A549 (cell line): ENCODE data around the gene TRDMT1. TPM values are rescaled to one million over a fixed set of nuclear protein-coding genes. Genes with fewer than 3 reads are reported as not detected.
A peak's percentile ranks its signal among the peaks of the same experiment; 100 is the strongest.

Experiments
- ATAC-seq, 2 experiments: fragments of 200-7000 bp in 1 of 2; fragments of >200 bp in 1 of 2; cut with Nextera tagmentation in 1 of 2; cut with Tn5 transposase in 1 of 2; 3 replicates each; pipeline versions ENCODE4 v1.8.0 to v1.9.1; 2018 to 2020; ENCODE audit warnings: mild to moderate bottlenecking in 1 of 2, moderate library complexity in 1 of 2
- CTCF ChIA-PET: fragments of 300-600 bp; sonication (Branson Sonifier 250); formaldehyde crosslinking; extraction: SDS; loops from one replicate; lab custom pipeline; 2021; ENCODE audit warnings: antibody characterized with exemption, inconsistent platforms; lab: Yijun Ruan, JAX
- POLR2A ChIA-PET: fragments of 350-600 bp; formaldehyde crosslinking; extraction: SDS; loops from one replicate; lab custom pipeline; 2021; ENCODE audit warnings: antibody characterized with exemption, inconsistent platforms; lab: Yijun Ruan, JAX
- DNase-seq, 2 experiments: peaks; one replicate each; pipeline versions ENCODE4 v3.0.0 to v3.0.0-alpha.2; 2011 to 2016; ENCODE audit warnings: low read depth in 1 of 2, low spot score in 1 of 2
- FAIRE-seq: peaks from 2 replicates; lab custom pipeline; 2011; peaks lifted over from hg19 to GRCh38; lab: Jason Lieb, UNC
- H3K27ac ChIP-seq, 2 experiments: fragments of >200 bp; sonication (Bioruptor Twin); formaldehyde crosslinking; 3 replicates each; pipeline ENCODE4 v1.5.1; 2016 to 2017
- H3K4me1 ChIP-seq: fragments of >200 bp; sonication (Bioruptor Twin); formaldehyde crosslinking; 3 replicates; pipeline ENCODE4 v1.6.1; 2016
- H3K4me2 ChIP-seq: fragments of >200 bp; sonication (Bioruptor Twin); formaldehyde crosslinking; 3 replicates; pipeline ENCODE4 v1.6.1; 2016
- H3K4me3 ChIP-seq: fragments of >200 bp; sonication (Bioruptor Twin); formaldehyde crosslinking; 3 replicates; pipeline ENCODE4 v1.5.1; 2016
- H3K9me3 ChIP-seq: fragments of >200 bp; sonication (Bioruptor Twin); formaldehyde crosslinking; 3 replicates; pipeline ENCODE4 v1.6.1; 2016
- BCL3 ChIP-seq: fragments of >200 bp; sonication (Bioruptor Twin); formaldehyde crosslinking; IDR thresholded peaks from 3 replicates; pipeline ENCODE4 v1.6.1; 2016
- CBX2 ChIP-seq: fragments of 200-600 bp; sonication (generic); IDR thresholded peaks from 2 replicates; pipeline ENCODE4 v1.6.1; 2016; ENCODE audit warnings: low read depth, mild to moderate bottlenecking, borderline replicate concordance
- CBX8 ChIP-seq: fragments of 200-600 bp; sonication (generic); IDR thresholded peaks from 2 replicates; pipeline ENCODE4 v1.6.1; 2016
- CHD4 ChIP-seq: fragments of 200-600 bp; sonication (generic); IDR thresholded peaks from 2 replicates; pipeline ENCODE4 v1.6.1; 2016; ENCODE audit warnings: antibody characterized with exemption, mild to moderate bottlenecking, borderline replicate concordance
- FOSB ChIP-seq: fragments of 250-450 bp; sonication (Bioruptor Pico); IDR thresholded peaks from 2 replicates; pipeline ENCODE4 v1.5.0; 2020; ENCODE audit warnings: mild to moderate bottlenecking, moderate library complexity
- FOSL2 ChIP-seq, 2 experiments: fragments of 450-650 bp in 1 of 2; fragments of >200 bp in 1 of 2; sonication (Bioruptor Twin) in 1 of 2; formaldehyde crosslinking; IDR thresholded peaks; 2 replicates each; pipeline versions ENCODE4 v1.5.0 to v1.6.1; 2016 to 2020; ENCODE audit warnings: mild to moderate bottlenecking in 1 of 2, moderate library complexity in 1 of 2
- FOXS1 ChIP-seq: fragments of 250-450 bp; sonication (Bioruptor Pico); IDR thresholded peaks from 2 replicates; pipeline ENCODE4 v1.5.0; 2020; ENCODE audit warnings: mild to moderate bottlenecking, moderate library complexity
- GATA3 ChIP-seq: IDR thresholded peaks from 2 replicates; pipeline ENCODE4 v1.6.1; 2012; ENCODE audit warnings: borderline replicate concordance
- MAFK ChIP-seq: fragments of 450-650 bp; IDR thresholded peaks from 2 replicates; pipeline ENCODE4 v1.6.1; 2014; ENCODE audit not compliant: partially characterized antibody
- MYC ChIP-seq: IDR thresholded peaks from 2 replicates; pipeline ENCODE4 v1.6.1; 2012; ENCODE audit warnings: mild to moderate bottlenecking, inconsistent platforms, low read length, improper control_type of control experiment, borderline replicate concordance
- NFE2L2 ChIP-seq: fragments of 150-350 bp; conservative IDR thresholded peaks from 2 replicates; pipeline ENCODE4 v1.6.1; 2014; ENCODE audit warnings: low read length
- NPAS2 ChIP-seq: fragments of 250-450 bp; sonication (Bioruptor Pico); IDR thresholded peaks from 2 replicates; pipeline ENCODE4 v1.8.0; 2022; ENCODE audit warnings: mild to moderate bottlenecking, moderate library complexity, borderline replicate concordance
- NR3C1 ChIP-seq: fragments of >200 bp; sonication (Bioruptor Twin); formaldehyde crosslinking; IDR thresholded peaks from 3 replicates; pipeline ENCODE4 v1.6.1; 2017
- PHF8 ChIP-seq: fragments of 200-600 bp; sonication (generic); IDR thresholded peaks from 2 replicates; pipeline ENCODE4 v1.6.1; 2016; ENCODE audit warnings: low read depth, mild to moderate bottlenecking, antibody characterized with exemption, moderate library complexity, borderline replicate concordance
- POLR2AphosphoS2 ChIP-seq: conservative IDR thresholded peaks from 2 replicates; pipeline ENCODE4 v1.6.1; 2012; ENCODE audit warnings: low read length, improper control_type of control experiment, inconsistent platforms
- RAD21 ChIP-seq, 2 experiments: fragments of >200 bp in 1 of 2; sonication (Bioruptor Twin) in 1 of 2; formaldehyde crosslinking in 1 of 2; IDR thresholded peaks in 1 of 2; conservative IDR thresholded peaks in 1 of 2; 2 replicates in 1 of 2; 3 replicates in 1 of 2; pipeline ENCODE4 v1.6.1; 2012 to 2018; ENCODE audit warnings: inconsistent platforms in 1 of 2
- RCOR1 ChIP-seq: fragments of 150-350 bp; IDR thresholded peaks from 2 replicates; pipeline ENCODE4 v1.6.1; 2014; ENCODE audit warnings: antibody characterized with exemption, low read length, low read depth
- RFX5 ChIP-seq: fragments of 450-650 bp; IDR thresholded peaks from 2 replicates; pipeline ENCODE4 v1.7.1; 2014; ENCODE audit warnings: antibody characterized with exemption, mild to moderate bottlenecking, moderate library complexity
- ZSCAN20 ChIP-seq: fragments of 250-450 bp; sonication (Bioruptor Pico); IDR thresholded peaks from 2 replicates; pipeline ENCODE4 v1.8.0; 2022; ENCODE audit warnings: mild to moderate bottlenecking, moderate library complexity
- WGBS: methylation state at CpG from one replicate; pipeline ENCODE4 v1.1.6; 2017; ENCODE audit errors: missing lambda C conversion rate; 5-methylcytosine and 5-hydroxymethylcytosine counted together
- polyA plus RNA-seq, 4 experiments: library from polyadenylated mRNA; depleted of rRNA in 3 of 4; stranded (reverse); fragments of >200 nt; fragmentation: RNase III in 1 of 4; extraction: RNeasy Plus Mini Kit Qiagen cat#74134 plus additional on column Dnase treatment in 1 of 4; gene quantifications; 2 replicates in 3 of 4; 3 replicates in 1 of 4; pipeline ENCODE4 v1.2.3, GENCODE V29; 2011 to 2017
- TF ChIP-seq, protein P1 (sequence below): fragments of 200-600 bp; sonication (generic); IDR thresholded peaks from 2 replicates; pipeline ENCODE4 v1.6.1; 2016; ENCODE audit warnings: antibody characterized with exemption, mild to moderate bottlenecking, moderate library complexity
- TF ChIP-seq, protein P2 (sequence below): fragments of 150-350 bp; IDR thresholded peaks from 2 replicates; pipeline ENCODE4 v1.6.1; 2014; ENCODE audit warnings: low read depth, mild to moderate bottlenecking, low read length
- TF ChIP-seq, protein P3 (sequence below): fragments of 250-450 bp; sonication (Bioruptor Pico); IDR thresholded peaks from 2 replicates; pipeline ENCODE4 v1.5.0; 2020; ENCODE audit warnings: low read depth, mild to moderate bottlenecking, moderate library complexity

Gene TRDMT1
- polyA plus RNA-seq, 2 of the 4 experiments (the other 2 are of a cell fraction), result 2.4 to 7.4 TPM

- FAIRE-seq, result peak; percentile 28
- H3K4me1 ChIP-seq, result no peaks in the 10 kb centered on the region
- CTCF ChIA-PET, result interaction anchor here (1.0 kb wide), 1 partner anchor 12 kb away, joined by 3 read pairs; no protein-coding TSS in a partner anchor
- H3K27ac ChIP-seq, result no peak overlapping the region
- TF ChIP-seq RCOR1, result no peak
- TF ChIP-seq BCL3, result no peak
- no peak for TF ChIP-seq FOXS1 (CRISPR knock-in tag)
- TF ChIP-seq, protein P1, sequence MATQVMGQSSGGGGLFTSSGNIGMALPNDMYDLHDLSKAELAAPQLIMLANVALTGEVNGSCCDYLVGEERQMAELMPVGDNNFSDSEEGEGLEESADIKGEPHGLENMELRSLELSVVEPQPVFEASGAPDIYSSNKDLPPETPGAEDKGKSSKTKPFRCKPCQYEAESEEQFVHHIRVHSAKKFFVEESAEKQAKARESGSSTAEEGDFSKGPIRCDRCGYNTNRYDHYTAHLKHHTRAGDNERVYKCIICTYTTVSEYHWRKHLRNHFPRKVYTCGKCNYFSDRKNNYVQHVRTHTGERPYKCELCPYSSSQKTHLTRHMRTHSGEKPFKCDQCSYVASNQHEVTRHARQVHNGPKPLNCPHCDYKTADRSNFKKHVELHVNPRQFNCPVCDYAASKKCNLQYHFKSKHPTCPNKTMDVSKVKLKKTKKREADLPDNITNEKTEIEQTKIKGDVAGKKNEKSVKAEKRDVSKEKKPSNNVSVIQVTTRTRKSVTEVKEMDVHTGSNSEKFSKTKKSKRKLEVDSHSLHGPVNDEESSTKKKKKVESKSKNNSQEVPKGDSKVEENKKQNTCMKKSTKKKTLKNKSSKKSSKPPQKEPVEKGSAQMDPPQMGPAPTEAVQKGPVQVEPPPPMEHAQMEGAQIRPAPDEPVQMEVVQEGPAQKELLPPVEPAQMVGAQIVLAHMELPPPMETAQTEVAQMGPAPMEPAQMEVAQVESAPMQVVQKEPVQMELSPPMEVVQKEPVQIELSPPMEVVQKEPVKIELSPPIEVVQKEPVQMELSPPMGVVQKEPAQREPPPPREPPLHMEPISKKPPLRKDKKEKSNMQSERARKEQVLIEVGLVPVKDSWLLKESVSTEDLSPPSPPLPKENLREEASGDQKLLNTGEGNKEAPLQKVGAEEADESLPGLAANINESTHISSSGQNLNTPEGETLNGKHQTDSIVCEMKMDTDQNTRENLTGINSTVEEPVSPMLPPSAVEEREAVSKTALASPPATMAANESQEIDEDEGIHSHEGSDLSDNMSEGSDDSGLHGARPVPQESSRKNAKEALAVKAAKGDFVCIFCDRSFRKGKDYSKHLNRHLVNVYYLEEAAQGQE, result no peak
- TF ChIP-seq GATA3, result no peak
- no peak for TF ChIP-seq CBX8
- TF ChIP-seq RAD21 (conservative IDR thresholded peaks at IDR 0.05 in 1 of 2, IDR thresholded peaks at IDR 0.05 in 1 of 2), result no peak
- 71% methylated on average over 4 of the region's 4 CpGs for WGBS
- POLR2A ChIA-PET, result no interaction called here
- H3K4me3 ChIP-seq, result no peak overlapping the region
- ATAC-seq, result no peak
- DNase-seq, result no peak
- no peak overlapping the region for H3K4me2 ChIP-seq
- no peaks in the 10 kb centered on the region for H3K9me3 ChIP-seq
Measured at GRCh38 chr10:17169803-17170202, 31.7 kb downstream of the TRDMT1 start.

GRCh38 chr10:17166699-17167098 lies 34.8 kb downstream of the TRDMT1 start:
- Histone ChIP-seq H3K4me1 (no peaks in the 10 kb centered on the region), H3K4me2 (no peak overlapping the region), H3K4me3 (no peak overlapping the region), H3K27ac (no peak overlapping the region), H3K9me3 (no peaks in the 10 kb centered on the region)
- FAIRE-seq (no peak), ATAC-seq (no peak), DNase-seq (no peak)
- TF ChIP-seq, protein P2, sequence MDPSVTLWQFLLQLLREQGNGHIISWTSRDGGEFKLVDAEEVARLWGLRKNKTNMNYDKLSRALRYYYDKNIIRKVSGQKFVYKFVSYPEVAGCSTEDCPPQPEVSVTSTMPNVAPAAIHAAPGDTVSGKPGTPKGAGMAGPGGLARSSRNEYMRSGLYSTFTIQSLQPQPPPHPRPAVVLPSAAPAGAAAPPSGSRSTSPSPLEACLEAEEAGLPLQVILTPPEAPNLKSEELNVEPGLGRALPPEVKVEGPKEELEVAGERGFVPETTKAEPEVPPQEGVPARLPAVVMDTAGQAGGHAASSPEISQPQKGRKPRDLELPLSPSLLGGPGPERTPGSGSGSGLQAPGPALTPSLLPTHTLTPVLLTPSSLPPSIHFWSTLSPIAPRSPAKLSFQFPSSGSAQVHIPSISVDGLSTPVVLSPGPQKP, result no peak
- TF ChIP-seq FOSB (CRISPR knock-in tag) (no peak), CHD4 (no peak), ZSCAN20 (CRISPR knock-in tag) (no peak), NFE2L2 (no peak), RFX5 (no peak)
- 73% methylated on average over 3 of the region's 3 CpGs for WGBS
- CTCF ChIA-PET, result no interaction called here
- POLR2A ChIA-PET, result no interaction called here

GRCh38 chr10:17162828-17163227 lies 38.6 kb downstream of the TRDMT1 start:
- FAIRE-seq, result no peak
- no peak for DNase-seq
- Histone ChIP-seq H3K4me2 (no peak overlapping the region), H3K4me3 (no peak overlapping the region)
- WGBS, result 60% methylated on average over 2 of the region's 2 CpGs
- POLR2A ChIA-PET, result no interaction called here
- TF ChIP-seq NPAS2, result no peak
- TF ChIP-seq CBX2, result no peak
- no peak for TF ChIP-seq PHF8
- no peak for TF ChIP-seq NFE2L2
- TF ChIP-seq RFX5, result no peak
- TF ChIP-seq POLR2AphosphoS2, result no peak
- no peak for TF ChIP-seq ZSCAN20 (CRISPR knock-in tag)
- TF ChIP-seq, protein P3, sequence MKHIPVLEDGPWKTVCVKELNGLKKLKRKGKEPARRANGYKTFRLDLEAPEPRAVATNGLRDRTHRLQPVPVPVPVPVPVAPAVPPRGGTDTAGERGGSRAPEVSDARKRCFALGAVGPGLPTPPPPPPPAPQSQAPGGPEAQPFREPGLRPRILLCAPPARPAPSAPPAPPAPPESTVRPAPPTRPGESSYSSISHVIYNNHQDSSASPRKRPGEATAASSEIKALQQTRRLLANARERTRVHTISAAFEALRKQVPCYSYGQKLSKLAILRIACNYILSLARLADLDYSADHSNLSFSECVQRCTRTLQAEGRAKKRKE (CRISPR knock-in tag), result no peak
- TF ChIP-seq MYC, result no peak
- TF ChIP-seq MAFK, result no peak
- no peak for TF ChIP-seq NR3C1
- no peak for TF ChIP-seq FOSL2 (IDR thresholded peaks at IDR 0.05)
- no peak for TF ChIP-seq FOSL2 (CRISPR knock-in tag; IDR thresholded peaks at IDR 0.05)
- TF ChIP-seq, all 56 proteins: peak for 0
- H3K4me1 ChIP-seq, result no peaks in the 10 kb centered on the region
- H3K9me3 ChIP-seq, result no peaks in the 10 kb centered on the region
- ATAC-seq, result no peak
- H3K27ac ChIP-seq, result no peak overlapping the region
- CTCF ChIA-PET, result no interaction called here
